Measurements from ENCODE around the gene PABPN1. TPM values are rescaled to one million over a fixed set of nuclear protein-coding genes. Genes with fewer than 3 reads are reported as not detected.
A peak's percentile ranks its signal among the peaks of the same experiment; 100 is the strongest.

PABPN1 gene
- total RNA-seq, 2 donors from 2014 or later: 188 to 189 TPM

DNA sequence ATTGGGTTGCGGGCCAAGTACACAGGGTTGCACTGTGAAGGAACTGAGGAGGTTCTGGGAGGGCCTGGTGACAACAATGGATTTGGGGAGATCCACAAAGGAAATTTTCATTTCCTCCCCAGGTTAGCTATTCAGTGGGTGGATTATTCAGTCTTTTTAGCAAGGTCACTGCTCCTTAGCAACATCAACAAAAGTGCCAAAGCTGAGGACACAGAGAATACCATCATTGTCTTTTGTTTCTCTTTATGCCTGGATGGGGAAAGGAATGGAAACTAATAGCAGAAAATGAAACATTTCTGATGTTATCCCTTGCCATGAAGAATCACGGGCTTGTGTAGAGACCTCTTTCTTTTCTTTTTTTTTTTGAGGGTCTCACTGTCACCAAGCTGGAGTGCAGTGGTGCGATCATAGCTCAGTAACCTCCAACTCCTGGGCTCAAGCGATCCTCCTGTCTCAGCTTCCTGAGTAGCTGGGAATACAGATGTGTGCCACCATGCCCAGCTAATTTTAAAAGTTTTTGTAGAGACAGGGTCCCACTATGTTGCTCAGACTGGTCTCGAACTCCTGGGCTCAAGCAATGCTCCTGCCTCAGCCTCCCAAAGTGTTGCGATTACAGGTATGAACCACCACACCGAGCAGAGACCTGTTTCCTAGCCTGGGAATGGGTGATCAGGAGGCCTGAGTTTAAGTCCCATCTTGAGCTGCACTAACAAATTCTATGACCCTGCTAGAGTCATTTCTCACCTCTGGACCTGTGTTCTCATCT lies 25.1 kb upstream of the PABPN1 start:
- no peaks in the 10 kb centered on the region for H3K27me3 Mint-ChIP-seq (ENCODE audit: low read depth)
- ATAC-seq (replicated peaks in 1 of 2) (no peak), DNase-seq (no peak)
- H3K27ac Mint-ChIP-seq: no peak overlapping the region
- H3K4me1 Mint-ChIP-seq (ENCODE audit: low read depth): peaks cover 29% of the 10 kb centered on the region
- peaks cover 0 to 1% of the 10 kb centered on the region in 2 donors for H3K36me3 Mint-ChIP-seq (ENCODE audit: insufficient read depth in 2 of 2)
- H3K9me3 Mint-ChIP-seq: no peaks in the 10 kb centered on the region
- no peak overlapping the region for H3K4me3 Mint-ChIP-seq

DNA sequence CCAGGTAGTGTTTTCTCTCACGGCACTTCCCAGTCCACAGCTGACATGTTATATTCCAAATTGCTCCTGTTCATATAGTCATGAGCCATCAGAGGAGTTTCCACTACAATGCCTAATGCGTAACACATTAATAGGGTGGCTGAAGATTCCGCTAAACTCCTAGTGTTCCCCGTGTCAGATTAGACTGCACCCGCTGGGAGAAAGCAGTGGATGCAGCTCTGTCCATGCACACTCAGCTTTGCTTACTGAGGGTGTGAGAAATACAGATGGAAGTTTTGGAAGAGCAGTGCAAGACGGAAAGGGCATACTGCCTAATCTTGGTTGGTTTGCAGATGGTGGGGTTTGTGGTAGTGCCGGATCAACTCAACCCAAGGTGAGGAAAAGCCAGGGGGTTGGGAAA lies 24.2 kb upstream of the PABPN1 start:
- Mint-ChIP-seq H3K27me3 (ENCODE audit: low read depth) (no peaks in the 10 kb centered on the region), H3K27ac (no peak overlapping the region), H3K36me3 (ENCODE audit: insufficient read depth in 2 of 2) (peaks cover 0 to 1% of the 10 kb centered on the region in 2 donors), H3K4me3 (no peak overlapping the region), H3K4me1 (ENCODE audit: low read depth) (peaks cover 29% of the 10 kb centered on the region), H3K9me3 (no peaks in the 10 kb centered on the region)
- no peak for ATAC-seq (replicated peaks in 1 of 2)
- no peak for DNase-seq

DNA sequence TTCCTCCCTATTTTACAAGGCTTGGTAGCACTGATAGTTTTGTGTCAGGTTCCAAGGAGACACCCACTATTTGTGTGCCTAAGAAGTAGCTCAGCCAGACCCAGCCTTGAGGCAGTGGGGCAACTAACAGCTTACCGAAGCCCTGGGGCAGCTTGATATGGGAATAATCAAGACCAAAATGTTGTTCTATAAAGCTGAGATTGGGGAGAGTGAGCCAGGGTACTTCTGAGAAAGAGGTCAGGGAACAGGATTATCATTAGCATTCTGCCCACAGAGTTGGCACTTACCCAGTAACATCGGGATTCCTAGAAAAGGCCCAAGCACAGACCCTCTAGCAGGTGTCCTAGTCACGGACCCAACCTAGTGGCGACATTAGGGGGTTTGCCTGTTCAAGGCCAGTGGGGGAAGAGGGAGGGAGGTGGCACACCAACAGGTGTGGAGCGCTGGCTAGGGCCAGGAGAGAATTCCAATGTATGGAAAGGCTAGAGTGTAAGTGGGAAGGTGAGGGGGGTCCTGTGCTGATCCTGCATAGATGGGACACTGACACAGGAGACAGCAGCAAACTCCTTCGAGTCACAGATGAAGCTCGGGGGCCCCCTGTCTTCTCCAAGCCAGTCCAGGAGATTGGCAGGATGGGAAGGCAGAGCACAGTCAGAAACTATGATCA lies 23.5 kb upstream of the PABPN1 start:
- Mint-ChIP-seq H3K27me3 (ENCODE audit: low read depth) (no peaks in the 10 kb centered on the region), H3K27ac (no peak overlapping the region), H3K4me1 (ENCODE audit: low read depth) (peaks cover 32% of the 10 kb centered on the region), H3K4me3 (no peak overlapping the region), H3K36me3 (ENCODE audit: insufficient read depth in 2 of 2) (peaks cover 1% of the 10 kb centered on the region in 2 donors), H3K9me3 (no peaks in the 10 kb centered on the region)
- ATAC-seq (replicated peaks in 1 of 2) (no peak), DNase-seq (no peak)

DNA sequence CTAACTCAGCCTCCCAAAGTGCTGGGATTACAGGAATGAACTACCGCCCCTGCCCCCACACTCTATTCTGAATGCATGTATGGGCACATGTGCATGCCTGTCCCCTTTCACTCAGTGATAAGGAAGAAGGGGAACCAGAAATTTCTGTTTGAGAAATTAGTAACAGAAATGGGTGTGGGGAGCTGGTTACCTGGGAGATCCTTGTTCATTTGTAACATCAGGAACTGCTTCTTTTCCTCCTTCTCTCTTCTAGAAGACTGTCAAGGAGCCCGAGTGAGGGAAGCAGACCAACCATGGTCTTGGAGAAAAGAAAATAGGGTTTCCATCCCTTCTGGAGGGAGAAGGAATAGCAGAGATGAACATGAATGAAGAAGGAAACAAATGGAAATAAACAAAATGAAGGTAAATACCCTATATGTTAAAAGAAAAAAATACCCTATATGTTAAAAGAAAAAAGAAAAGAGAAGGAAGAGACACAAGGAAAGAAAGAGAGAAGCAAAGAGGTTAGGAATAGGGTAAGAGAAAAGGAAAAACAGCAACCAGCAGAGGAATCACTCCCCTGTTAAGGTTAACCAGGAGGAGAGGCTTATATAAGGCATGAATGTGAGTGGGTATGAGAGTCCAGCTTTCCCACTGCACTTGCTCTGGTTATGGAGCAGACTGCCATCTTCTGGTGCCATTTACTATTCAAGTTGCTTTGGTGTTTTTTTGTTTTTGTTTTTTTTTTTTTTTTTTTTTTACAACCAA lies 21.9 kb upstream of the PABPN1 start:
- H3K4me3 Mint-ChIP-seq: peak overlapping the region in 1 of 2 donors; percentile 93
- no peak for DNase-seq
- no peak for ATAC-seq (replicated peaks in 1 of 2)
- H3K27me3 Mint-ChIP-seq (ENCODE audit: low read depth): no peaks in the 10 kb centered on the region
- H3K27ac Mint-ChIP-seq: peak overlapping the region; percentile 79
- H3K4me1 Mint-ChIP-seq (ENCODE audit: low read depth): peaks cover 33% of the 10 kb centered on the region
- H3K9me3 Mint-ChIP-seq: no peaks in the 10 kb centered on the region
- H3K36me3 Mint-ChIP-seq (ENCODE audit: insufficient read depth in 2 of 2): peaks cover 1% of the 10 kb centered on the region in 2 donors

DNA sequence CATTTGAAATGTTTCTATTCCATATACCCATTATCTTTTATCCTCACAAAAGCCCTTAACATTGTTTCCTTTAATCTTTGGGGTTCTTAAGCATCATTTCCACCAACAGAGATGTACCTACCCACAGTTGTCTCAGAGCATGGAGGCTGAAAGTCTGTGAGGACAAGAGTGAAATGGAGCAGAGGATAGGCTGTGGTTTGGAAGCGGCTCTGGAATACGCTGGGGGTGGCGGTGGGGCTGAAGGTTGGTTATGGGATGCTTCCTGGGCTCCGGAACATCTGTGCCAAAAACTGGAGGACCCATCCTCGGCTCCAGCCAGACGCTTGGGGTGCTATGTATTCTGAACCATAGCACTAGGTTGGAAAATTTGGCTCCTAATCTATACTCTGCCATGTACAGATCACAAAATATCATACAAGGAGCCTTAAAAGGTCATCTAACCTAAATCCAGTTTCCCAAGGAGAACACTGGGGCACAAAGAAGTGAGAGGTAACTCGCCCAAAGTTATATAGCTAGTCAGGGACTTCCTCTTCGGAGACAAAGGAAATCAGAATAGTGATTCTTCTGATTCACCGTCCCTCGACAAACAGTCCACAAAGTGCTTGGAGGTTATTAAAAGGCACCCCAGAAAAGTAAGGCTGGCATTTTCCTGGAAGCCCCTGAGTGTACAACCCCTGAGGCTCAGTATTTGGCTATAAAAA lies 21.1 kb upstream of the PABPN1 start:
- peaks cover 27% of the 10 kb centered on the region for H3K4me1 Mint-ChIP-seq (ENCODE audit: low read depth)
- H3K4me3 Mint-ChIP-seq: peak overlapping the region; percentile 93 to 97
- no peaks in the 10 kb centered on the region for H3K9me3 Mint-ChIP-seq
- ATAC-seq (replicated peaks in 1 of 2) (no peak), DNase-seq (no peak)
- peaks cover 6% of the 10 kb centered on the region for H3K27me3 Mint-ChIP-seq (ENCODE audit: low read depth)
- peaks cover 1% of the 10 kb centered on the region in 2 donors for H3K36me3 Mint-ChIP-seq (ENCODE audit: insufficient read depth in 2 of 2)
- peak overlapping the region; percentile 98 for H3K27ac Mint-ChIP-seq

DNA sequence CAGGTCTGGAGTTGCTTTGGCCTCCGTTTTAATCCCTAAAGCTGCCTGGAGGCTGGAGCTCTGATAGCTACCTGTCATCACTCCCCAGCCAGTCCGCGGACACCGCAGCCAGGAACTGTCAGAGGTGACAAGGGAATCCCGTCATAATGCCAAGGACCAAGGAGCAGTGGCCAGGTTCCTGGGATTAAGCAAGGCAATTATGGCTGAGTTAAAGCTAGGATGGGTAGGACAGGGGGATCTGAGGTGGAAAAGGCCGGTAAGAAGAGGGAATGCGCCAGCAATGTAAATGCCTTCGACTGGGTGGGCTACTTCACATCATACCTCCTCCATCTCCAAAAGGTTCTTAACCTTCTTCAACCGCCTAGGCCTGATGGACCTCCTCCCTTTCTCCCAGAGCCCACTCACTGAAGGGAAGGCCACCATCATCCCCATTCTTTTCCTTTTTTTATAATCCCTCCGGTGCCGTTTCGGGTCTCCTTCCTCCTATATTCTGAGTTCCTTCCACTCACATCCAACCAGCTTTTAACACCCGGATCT lies 20.5 kb upstream of the PABPN1 start:
- Mint-ChIP-seq H3K27ac (peak overlapping the region; percentile 98), H3K9me3 (no peaks in the 10 kb centered on the region), H3K36me3 (ENCODE audit: insufficient read depth in 2 of 2) (peaks cover 1% of the 10 kb centered on the region in 2 donors), H3K27me3 (ENCODE audit: low read depth) (peaks cover 12% of the 10 kb centered on the region), H3K4me1 (ENCODE audit: low read depth) (peaks cover 22% of the 10 kb centered on the region), H3K4me3 (peak overlapping the region; percentile 93 to 97)
- ATAC-seq (replicated peaks in 1 of 2) (no peak), DNase-seq (peak in 1 of 2 donors; percentile 20)

- Mint-ChIP-seq H3K9me3 (no peaks in the 10 kb centered on the region), H3K27me3 (ENCODE audit: low read depth) (peaks cover 18% of the 10 kb centered on the region), H3K27ac (peak overlapping the region; percentile 98), H3K4me3 (peak overlapping the region; percentile 93 to 100), H3K36me3 (ENCODE audit: insufficient read depth in 2 of 2) (peaks cover 1% of the 10 kb centered on the region in 2 donors), H3K4me1 (ENCODE audit: low read depth) (peaks cover 26% of the 10 kb centered on the region)
- DNase-seq (peak; percentile 98 to 99), ATAC-seq (replicated peaks in 1 of 2) (peak; percentile 83 to 85)
Measured at GRCh38 chr14:23301288-23301968, 19.8 kb upstream of the PABPN1 start.

- Mint-ChIP-seq H3K4me1 (ENCODE audit: low read depth) (peaks cover 28% of the 10 kb centered on the region), H3K27me3 (ENCODE audit: low read depth) (peaks cover 20% of the 10 kb centered on the region), H3K9me3 (no peaks in the 10 kb centered on the region), H3K27ac (peak overlapping the region; percentile 93), H3K4me3 (peak overlapping the region; percentile 91 to 100), H3K36me3 (ENCODE audit: insufficient read depth in 2 of 2) (peaks cover 1% of the 10 kb centered on the region in 2 donors)
- ATAC-seq (replicated peaks in 1 of 2) (peak; percentile 29 to 33), DNase-seq (no peak)
Measured at GRCh38 chr14:23301969-23302289, 19.3 kb upstream of the PABPN1 start.

- DNase-seq (peak; percentile 90 to 93), ATAC-seq (replicated peaks in 1 of 2) (peak; percentile 48)
- H3K4me3 Mint-ChIP-seq: peak within 1 kb of the TSS; percentile 91 to 100
- H3K36me3 Mint-ChIP-seq (ENCODE audit: insufficient read depth in 2 of 2): peaks cover 1% of the 10 kb centered on the region in 2 donors
- H3K27ac Mint-ChIP-seq: peak within 1 kb of the TSS; percentile 93
- peaks cover 26% of the 10 kb centered on the region for H3K27me3 Mint-ChIP-seq (ENCODE audit: low read depth)
- no peaks in the 10 kb centered on the region for H3K9me3 Mint-ChIP-seq
- H3K4me1 Mint-ChIP-seq (ENCODE audit: low read depth): peaks cover 31% of the 10 kb centered on the region
Measured at GRCh38 chr14:23302290-23303225, 18.7 kb upstream of the PABPN1 start, which contains the start of gene PPP1R3E. TSS of gene PPP1R3E (minus strand) at chr14:23302859. CDS start at chr14:23302576, 283 bp downstream.

GRCh38 chr14:23306412-23307145 lies 14.7 kb upstream of the PABPN1 start, which contains the start of gene BCL2L2:
TSS of gene BCL2L2 (plus strand) at chr14:23306833. CDS start at chr14:23307768, 935 bp downstream.
- H3K9me3 Mint-ChIP-seq: no peaks in the 10 kb centered on the region
- H3K27me3 Mint-ChIP-seq (ENCODE audit: low read depth): peaks cover 29% of the 10 kb centered on the region
- H3K4me1 Mint-ChIP-seq (ENCODE audit: low read depth): peaks cover 24% of the 10 kb centered on the region
- H3K4me3 Mint-ChIP-seq: peak within 1 kb of the TSS; percentile 40 to 68
- peak in 1 of 2 donors; percentile 26 for DNase-seq
- ATAC-seq (replicated peaks in 1 of 2): no peak
- H3K36me3 Mint-ChIP-seq (ENCODE audit: insufficient read depth in 2 of 2): peaks cover 0 to 1% of the 10 kb centered on the region in 2 donors
- no peak within 1 kb of the TSS for H3K27ac Mint-ChIP-seq

- H3K36me3 Mint-ChIP-seq (ENCODE audit: insufficient read depth in 2 of 2): peaks cover 0 to 1% of the 10 kb centered on the region in 2 donors
- H3K27me3 Mint-ChIP-seq (ENCODE audit: low read depth): peaks cover 29% of the 10 kb centered on the region
- peaks cover 24% of the 10 kb centered on the region for H3K4me1 Mint-ChIP-seq (ENCODE audit: low read depth)
- no peaks in the 10 kb centered on the region for H3K9me3 Mint-ChIP-seq
- no peak for DNase-seq
- ATAC-seq (replicated peaks in 1 of 2): no peak
- peak overlapping the region; percentile 40 to 68 for H3K4me3 Mint-ChIP-seq
- no peak overlapping the region for H3K27ac Mint-ChIP-seq
Measured at GRCh38 chr14:23307146-23307530, 14.1 kb upstream of the PABPN1 start.
